Epidermal melanocyte (primary cell): ENCODE data around the gene P2RY2.
"Not testable (repeated sequence)": the region's sequence is repeated elsewhere in the genome, so short reads cannot be mapped to it uniquely, and the experiment has no call there.

ENCODE experiments used
- DNase-seq: peaks from one replicate; pipeline ENCODE4 v3.0.0; 2011; ENCODE audit warnings: low spot score; ENCODE audit not compliant: insufficient read length

P2RY2 gene

DNA sequence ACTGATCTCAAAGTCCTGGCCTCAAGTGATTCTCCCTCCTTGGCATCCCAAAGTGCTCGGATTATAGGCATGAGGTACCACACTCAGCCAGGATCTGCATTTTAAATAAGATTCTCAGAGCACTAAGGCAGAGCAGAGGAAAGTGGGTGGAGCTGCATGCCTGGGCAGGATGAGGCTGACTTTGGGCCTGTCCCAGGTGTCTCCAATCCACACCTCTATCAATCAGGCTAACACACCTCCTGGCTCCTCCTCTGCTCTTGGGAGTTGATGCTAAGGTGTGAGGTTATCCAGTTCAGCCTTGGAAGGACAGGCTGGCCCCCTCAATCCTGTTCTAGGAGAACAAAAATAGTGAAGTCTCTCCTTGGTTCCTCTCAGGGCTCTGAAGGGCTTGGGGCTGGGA is 30.2 kb upstream of the P2RY2 start:
- no peak for DNase-seq

DNA sequence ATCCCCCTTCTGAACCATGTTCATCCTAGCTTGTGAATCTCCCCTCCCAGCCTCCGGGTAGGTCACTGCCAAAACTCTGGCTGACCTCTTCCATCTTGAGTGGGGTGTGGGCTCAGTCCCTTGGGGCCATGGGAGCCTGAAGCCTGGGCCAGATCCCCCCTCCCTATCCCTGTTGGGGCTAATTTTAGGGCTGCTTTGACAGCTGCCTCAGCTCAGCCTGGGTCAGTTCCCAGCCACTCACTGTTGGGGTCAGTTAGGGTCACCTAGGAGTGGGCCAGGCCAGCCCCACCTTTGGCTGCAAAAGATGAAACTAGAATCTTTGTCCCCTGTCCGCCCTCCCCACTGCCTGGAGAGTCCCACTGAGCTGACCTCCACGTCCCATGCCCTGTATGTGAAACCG is 29.8 kb upstream of the P2RY2 start:
- no peak for DNase-seq

DNA sequence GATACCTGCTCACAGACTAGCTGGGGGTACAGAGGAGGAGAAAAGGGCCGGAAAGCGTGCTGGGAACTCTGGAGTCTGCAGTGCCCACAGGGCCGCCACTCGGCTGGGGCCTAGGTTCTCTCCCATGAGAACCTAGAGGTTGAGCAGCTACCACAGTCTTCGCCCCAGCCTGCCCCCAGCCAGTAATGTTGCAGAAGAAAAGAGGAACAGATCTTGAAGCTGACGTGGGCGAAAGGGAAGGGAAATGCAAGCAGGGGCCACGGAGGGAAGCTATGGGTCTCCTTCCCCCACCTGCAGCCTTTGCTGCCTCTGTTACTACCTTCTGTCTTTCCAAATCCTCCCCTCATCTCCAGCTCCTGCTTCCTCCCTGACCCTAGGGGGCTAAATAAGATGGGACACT is 28.8 kb upstream of the P2RY2 start:
- no peak for DNase-seq

DNA sequence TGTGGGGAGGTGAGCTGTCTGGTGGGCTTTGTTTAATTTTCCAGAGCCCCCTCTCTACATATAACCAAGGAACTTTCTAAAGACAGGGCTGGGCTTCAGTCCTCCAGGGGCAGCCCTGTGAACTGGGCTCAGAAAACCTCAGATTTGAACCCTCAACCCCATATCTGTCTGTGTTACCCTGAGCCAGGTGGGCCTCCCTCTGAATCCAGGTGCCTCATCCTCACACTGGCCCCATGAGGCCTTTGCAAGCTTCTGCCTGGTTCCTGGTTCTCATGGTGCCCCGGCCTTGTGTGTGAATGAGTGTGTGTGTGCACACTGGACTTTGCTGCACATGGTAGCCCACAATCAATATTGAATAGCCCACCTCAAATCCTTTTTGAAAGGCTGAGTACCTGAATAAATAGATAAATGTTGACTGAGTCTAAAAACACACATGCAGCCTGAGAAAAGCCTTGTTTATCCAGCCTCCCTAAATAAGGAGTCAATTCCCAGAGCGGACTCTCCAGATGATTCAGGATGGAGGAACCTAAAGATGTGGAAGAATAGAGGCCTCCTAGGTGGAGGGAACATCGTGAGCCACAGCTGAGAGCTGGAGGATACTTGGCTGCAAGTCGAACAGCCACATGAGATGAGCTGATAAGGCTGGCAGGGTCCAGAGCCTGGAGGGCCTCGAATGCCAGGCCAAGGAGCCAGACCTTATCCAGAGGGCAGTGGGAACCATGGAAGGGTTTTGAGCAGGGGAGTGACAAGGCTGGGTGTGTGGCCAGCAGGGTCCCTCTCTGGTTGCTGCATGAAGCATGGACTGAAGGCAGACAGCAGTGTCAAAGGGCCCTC is 28.1 kb upstream of the P2RY2 start:
- DNase-seq = no peak

GRCh38 chr11:73190557-73190885 is 27.6 kb upstream of the P2RY2 start:
- DNase-seq = no peak

GRCh38 chr11:73191151-73191550 is 26.9 kb upstream of the P2RY2 start:
- no peak for DNase-seq

DNA sequence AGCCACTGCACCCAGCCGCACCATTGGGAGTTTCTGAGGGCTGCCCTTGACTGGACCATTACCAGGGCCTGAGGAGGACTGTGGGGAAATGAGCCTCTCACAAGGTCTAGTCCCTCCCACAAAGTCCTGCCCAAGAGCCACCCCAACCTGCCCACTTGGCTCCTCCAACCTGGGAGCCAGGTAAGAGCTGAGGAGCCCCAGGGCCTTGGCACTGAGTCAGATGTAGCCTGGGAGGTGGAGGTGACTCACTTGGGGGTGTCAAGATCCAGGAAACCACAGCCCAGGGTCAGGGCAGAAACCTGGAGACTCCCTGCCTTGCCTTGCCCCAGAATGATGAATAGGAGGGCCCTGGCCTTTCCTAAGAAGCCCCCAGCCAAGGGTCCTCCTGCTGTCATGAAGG is 25.8 kb upstream of the P2RY2 start:
- DNase-seq = no peak

DNA sequence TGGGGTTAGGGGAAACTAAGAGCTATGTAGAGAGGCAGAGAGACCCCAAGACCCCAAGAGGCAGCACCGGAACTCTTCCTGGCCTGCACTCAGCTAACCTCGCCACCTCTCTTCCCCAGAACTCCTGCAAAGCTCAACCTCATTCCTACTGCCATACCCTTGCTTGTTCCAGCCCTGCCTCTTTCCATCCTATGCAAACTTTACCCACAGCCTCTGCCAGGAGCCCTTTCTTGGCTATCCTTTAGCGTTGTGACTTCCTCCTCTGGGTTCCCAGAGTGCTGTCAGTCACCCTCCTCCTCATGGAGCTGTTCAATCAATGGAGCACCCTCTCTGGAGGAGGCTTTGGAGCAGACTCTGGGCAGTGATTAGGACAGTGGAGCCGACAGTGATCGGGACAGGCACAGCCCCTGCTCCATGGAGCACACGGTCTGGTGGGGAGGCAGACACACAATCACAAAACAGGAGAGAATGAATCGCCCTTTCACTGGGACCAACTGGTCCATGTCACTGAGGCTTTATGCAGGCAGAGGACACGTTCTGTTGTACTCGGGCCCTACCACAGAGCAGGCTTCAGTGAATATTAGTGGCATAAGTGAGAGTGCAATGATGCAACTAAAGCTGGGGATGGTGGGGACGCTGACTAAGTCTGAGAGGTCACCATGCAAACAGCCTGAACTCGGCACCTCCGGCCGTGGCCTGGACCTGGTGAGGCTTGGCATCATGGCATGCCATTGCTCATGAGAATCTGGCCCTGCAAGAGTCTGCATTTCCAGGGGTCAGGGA is 24.6 kb upstream of the P2RY2 start:
- no peak for DNase-seq

GRCh38 chr11:73194034-73194507 is 24.0 kb upstream of the P2RY2 start:
- no peak for DNase-seq

DNA sequence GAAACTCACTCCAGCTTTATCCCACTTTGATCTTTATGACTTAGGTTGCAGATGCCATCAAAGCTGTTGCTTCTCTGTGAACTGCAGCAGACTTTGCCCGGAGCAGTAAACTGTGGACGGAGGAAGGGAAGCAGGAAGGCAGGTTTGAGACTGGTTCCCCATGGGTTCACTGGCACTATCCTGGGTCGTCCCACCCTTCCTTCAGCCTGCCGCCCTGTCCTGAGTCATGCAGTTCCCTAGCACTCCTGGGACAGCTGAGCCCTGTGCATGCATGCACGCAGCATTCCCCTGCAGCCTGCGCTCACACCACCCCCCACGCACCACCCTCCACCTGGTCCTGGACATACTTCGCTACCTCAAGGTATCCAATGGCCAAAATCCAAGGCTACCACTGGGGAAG is 23.5 kb upstream of the P2RY2 start:
- no peak for DNase-seq

GRCh38 chr11:73195191-73196007 is 22.7 kb upstream of the P2RY2 start:
- DNase-seq = no peak

- no peak for DNase-seq
These were observed 21.5 kb upstream of the P2RY2 start for GRCh38 chr11:73196576-73196975.

DNA sequence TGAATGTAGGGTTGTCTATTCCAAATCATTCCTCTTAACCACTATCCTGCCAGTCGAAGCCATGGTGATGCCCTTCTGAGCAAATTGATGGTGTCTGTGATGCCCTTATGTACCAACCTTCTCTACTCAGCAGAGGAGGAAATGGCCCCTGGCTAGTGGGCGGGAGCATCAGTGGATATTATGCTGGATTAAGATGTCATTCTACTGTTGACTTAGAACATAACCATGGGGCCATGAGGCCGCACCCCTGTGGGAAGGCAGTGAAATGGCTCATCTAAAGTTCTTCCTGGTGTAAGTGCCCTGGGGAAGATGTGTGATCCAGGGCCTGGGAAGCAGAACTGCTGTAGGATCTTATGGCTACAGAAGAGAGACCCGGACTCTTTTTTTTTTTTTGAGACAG is 20.7 kb upstream of the P2RY2 start:
- no peak for DNase-seq

DNA sequence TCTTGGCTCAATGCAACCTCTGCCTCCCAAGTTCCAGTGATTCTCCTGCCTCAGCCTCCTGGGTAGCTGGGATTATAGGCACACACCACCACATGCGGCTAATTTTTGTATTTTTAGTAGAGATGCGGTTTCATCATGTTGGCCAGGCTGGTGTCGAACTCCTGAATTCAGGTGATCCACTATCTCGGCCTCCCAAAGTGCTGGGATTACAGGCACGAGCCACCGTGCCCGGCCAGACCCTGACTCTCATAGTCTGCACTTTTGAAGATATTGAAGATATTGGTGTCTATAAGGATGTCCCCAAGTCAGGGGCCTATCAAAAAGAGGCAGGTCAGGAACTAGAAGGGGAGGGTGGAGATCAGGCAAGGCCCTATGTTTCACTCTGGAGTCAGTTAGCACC is 20.3 kb upstream of the P2RY2 start:
- DNase-seq = not testable (repeated sequence)

DNA sequence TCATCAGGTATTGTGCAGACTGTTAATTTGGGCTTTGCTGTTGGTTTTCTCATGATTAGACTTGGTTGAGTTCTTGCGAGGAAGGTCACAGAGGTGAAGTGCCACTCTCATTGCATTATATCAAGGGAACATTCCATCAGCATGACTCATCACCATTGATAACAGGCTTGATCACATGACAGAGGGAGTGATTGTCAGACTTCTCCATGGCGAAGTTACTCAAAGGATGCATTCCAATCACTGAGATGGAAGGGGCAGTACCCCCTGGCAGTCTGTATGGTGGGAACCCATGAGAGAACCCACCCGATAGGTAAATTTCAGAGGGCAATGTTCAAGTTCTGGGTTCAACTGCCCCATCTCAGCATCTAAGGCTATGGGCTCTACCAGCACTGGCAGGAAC is 19.4 kb upstream of the P2RY2 start:
- DNase-seq = no peak

- DNase-seq = no peak
These were observed 18.6 kb upstream of the P2RY2 start for GRCh38 chr11:73199446-73199845.

GRCh38 chr11:73200256-73200655 is 17.8 kb upstream of the P2RY2 start:
- no peak for DNase-seq

DNA sequence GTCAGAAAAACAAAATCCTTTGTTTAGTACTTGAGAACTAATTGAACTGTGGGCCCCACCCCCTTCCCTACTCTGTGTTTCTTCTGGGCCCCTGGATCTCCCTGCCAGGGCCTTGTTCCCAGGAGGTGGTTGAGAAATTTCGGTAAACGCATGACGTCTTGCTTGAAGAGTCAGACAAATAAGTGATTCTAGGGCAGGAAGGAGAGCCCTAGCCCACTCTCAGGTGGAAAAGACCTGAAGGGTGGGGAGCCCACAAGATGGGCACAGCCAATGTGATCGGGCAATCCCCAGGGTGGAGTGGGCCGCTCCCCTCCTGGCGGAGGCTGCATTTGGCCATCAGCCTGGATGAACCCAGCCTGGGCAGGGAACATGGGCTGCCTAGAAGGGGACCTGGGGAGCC is 16.8 kb upstream of the P2RY2 start:
- no peak for DNase-seq

GRCh38 chr11:73201888-73202780 is 15.9 kb upstream of the P2RY2 start:
- no peak for DNase-seq

DNA sequence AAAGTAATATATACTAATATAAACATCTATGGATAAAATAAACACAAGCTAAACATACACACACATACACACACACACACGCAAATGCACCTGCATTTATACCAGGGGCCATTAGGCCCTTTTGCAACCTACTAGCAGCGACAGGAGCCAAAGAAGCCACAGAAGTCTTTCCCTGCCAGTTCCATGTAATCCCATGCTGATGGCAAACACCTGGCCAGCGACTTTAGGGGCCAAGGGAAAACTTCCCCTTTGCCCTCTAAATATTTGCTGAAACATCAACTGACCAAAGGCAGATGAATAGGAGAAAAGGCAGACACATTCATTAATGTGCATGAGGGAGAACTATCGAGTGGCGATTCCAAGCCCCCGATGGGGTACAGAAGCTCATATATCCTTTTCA is 14.8 kb upstream of the P2RY2 start:
- no peak for DNase-seq

DNA sequence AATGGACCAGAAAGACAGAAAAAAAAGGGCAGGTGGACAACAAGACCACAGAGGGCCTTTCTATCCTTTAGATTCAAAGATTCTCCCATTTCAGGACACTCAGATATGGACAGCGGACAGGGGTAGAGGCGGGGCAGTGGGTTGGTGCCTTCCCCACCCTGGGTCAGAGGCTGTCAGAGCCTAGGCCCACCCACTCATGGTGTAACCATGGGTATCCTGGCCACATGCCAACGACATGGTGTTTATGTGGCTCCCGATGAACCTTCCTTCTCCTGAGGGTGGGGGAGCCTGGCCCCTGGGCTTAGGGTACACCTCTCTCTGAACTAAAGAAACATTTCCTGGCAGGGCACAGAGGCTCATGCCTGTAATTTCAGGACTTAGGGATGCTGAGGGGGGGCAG is 14.3 kb upstream of the P2RY2 start:
- no peak for DNase-seq
